NCI-H187 treated with DMSO at 0.1 percent for 48 hours (cell line): ENCODE measurements around the gene PCP2.

Source experiments
- DNase-seq: peaks from one replicate; lab custom pipeline; 2025; lab: John Stamatoyannopoulos, UW

Gene PCP2

DNA sequence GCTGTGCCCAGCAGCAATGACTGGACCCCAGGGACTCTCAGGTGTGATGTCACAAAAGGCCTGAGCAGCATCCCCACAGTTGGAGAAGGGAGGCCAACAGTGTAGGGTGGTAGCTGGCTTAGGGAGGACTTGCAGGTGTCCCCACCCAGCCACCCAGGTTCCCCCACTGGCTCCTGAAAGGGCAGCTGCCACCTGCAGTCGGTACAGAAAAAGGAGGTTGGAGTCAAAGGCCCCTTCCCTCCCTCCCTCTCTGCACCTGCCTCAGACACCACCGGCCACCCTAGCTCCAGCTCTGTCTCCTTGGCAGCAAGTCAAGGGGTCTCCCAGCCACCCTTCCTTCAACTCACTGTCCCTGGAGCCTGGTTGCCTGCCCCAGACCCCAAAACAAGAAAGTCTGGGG is at the start of gene PCP2:
PCP2 (minus strand) TSS at position 22 of the 400 bp plus-strand sequence. CDS start 262 bp downstream, outside the sequence.
- no peak for DNase-seq

DNA sequence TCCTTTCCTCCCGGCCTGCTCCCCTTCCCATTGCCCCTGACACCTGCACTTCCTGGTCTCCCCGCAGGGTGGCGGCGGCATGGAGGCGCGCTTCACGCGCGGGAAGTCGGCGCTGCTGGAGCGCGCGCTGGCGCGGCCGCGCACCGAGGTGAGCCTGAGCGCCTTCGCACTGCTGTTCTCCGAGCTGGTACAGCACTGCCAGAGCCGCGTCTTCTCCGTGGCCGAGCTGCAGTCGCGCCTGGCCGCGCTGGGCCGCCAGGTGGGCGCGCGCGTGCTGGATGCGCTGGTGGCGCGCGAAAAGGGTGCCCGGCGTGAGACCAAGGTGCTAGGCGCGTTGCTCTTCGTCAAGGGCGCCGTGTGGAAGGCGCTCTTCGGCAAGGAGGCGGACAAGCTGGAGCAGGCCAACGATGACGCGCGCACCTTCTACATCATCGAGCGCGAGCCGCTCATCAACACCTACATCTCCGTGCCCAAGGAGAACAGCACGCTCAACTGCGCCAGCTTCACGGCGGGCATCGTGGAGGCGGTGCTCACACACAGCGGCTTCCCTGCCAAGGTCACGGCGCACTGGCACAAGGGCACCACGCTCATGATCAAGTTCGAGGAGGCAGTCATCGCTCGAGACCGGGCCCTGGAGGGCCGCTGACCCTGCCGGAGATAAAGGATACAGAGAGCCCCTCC is 48.8 kb upstream of the PCP2 start:
- DNase-seq: no peak

GRCh38 chr19:7681340-7682174 is 48.0 kb upstream of the PCP2 start:
- DNase-seq: no peak

DNA sequence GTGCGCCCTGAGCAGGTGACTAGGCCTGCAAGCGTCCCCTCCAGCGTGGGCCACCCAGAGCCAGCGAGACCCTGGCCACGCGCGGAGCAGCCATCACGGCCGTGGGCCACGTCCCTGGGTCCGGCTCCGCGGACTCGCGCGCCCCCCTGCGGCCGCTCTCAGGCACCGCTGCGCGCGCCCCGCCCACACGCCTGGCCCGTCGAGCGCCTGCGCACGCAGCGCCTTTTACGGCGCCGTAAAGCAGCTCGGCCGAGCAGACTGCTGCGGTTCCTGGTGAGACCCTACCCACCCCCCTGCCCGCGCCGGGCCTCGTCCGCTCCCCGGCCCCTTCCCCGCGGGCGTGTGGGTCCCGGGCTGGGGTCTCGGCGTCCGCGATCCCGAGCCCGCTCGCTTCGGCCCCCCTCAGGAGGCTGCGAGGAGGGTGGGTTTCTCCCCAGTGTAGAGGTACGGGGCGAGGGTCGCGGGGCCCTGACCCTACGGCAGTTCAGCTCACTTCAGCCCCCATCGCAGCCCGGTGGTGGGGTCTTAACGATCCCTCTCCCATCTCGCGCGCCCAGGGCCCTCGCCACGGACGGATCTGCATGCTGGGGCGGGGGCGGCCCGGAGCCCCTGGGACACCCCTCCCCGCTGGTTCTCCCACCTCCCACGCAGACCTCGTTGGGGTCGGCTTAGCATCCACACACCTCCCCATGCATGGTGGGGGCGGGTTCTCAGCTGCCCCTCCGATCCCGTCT is 47.3 kb upstream of the PCP2 start, which contains the start of gene TRAPPC5:
TRAPPC5 (plus strand) TSS at position 228 of the 734 bp plus-strand sequence. CDS start 1,421 bp downstream, outside the sequence.
- DNase-seq: no peak

- no peak for DNase-seq
These were observed 46.5 kb upstream of the PCP2 start for GRCh38 chr19:7679771-7680605.

DNA sequence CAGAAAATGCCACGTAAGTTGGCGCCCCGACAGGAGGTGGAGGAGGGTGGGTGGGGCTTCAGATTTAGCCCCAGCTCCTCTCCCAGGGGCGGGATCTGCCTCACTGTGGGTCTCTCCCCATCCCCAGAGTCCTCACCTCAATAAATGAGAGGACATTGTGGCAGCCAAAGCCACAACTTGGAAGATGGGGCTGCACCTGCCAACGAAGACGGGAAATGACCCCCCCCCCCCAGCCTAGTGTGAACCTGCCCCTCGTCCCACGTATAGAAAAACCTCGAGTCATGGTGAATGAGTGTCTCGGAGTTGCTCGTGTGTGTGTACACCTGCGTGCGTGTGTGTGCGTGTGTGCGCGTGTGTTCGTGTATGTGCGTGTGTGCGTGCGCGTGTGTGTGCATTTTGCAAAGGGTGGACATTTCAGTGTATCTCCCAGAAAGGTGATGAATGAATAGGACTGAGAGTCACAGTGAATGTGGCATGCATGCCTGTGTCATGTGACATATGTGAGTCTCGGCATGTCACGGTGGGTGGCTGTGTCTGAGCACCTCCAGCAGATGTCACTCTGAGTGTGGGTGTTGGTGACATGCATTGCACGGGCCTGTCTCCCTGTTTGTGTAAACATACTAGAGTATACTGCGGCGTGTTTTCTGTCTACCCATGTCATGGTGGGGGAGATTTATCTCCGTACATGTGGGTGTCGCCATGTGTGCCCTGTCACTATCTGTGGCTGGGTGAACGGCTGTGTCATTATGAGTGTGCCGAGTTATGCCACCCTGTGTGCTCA is 45.6 kb upstream of the PCP2 start:
- no peak for DNase-seq

GRCh38 chr19:7677669-7678311 is 44.3 kb upstream of the PCP2 start:
- DNase-seq: no peak

DNA sequence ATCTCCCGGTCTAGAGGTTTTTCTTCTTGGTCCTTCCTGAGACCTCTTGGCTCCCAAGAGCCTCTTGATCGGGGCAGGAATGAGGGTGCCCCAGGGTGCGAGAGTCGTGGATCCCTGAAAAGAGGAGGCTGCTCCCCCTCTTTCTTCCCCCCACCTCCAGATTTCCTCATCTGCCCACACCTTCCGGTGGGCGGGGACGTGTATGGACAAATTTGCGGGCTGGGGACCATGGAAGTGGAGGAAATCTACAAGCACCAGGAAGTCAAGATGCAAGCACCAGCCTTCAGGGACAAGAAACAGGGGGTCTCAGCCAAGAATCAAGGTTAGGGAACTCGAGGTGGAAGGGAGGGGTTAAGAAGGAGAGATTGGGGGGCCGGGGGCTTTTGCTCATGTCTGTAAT is 43.3 kb upstream of the PCP2 start, which contains the start of gene MCEMP1:
MCEMP1 (plus strand) TSS at position 237 of the 400 bp plus-strand sequence; CDS start at position 268, 31 bp downstream.
- DNase-seq: no peak

DNA sequence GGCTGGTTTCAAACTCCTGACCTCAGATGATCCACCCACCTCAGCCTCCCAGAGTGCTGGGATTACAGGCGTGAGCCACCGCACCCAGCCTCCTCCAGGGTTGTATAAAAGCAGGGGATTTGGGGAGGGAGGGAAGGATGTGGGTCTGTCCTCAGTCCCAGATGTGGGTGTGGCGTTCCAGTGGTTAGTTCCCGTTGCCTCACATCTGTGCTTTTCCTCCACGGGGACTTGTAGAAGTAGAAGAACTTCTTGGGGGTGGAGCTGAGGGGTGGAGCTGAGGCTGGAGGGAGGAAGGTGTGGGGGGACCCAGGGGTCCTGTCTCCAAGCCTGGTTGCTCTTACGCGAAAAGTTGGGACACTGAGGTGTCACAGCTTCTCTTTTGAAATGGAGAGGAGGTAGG is 42.9 kb upstream of the PCP2 start:
- no peak for DNase-seq

DNA sequence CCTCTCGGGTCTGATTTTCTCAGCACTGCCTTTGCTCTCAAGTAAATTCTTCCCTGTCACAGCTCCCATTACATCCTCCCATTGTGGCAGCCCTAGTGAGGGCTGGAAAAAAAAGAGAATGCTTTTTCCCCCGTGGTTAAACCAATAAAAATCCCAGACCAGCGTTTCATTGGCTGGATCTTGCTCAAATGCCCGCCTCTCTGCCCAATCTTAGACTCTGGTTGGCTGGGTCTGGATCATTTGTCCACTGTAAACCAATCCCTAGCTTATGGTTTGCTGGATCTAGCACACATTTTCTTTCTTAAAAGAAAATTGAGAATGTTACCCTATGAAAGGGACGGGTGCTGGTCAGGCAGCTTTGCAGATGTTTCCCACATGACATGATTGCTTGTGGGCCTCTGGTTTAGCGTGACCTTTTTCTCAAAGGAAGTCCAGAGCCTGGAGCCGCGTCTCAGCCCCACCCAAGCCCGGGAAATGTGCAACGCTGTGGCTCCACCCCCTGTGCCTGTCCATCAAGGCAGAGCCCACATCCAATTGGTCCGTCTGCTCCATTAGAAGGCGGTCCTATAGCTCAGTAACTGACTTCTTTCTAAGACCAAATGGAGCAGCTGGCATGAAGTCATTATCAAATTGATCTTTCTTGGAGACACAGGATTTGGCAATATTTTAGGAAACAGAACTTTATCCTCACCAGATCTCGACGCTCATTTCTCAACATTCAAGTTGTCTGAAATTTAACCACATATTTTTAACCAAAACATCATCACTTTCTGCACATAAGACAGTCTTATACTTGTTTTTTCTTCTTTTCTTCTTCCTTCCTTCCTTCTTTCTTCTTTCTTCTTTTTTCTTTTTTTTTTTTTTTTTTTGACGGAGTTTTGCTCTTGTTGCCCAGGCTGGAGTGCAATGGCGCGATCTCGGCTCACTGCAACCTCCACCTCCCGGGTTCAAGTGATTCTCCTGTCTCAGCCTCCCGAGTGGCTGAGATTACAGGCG is 40.8 kb upstream of the PCP2 start:
- no peak for DNase-seq

GRCh38 chr19:7672522-7672921 is 39.0 kb upstream of the PCP2 start:
- no peak for DNase-seq

- DNase-seq: no peak
These were observed 37.3 kb upstream of the PCP2 start for GRCh38 chr19:7670790-7671189.

GRCh38 chr19:7670150-7670783 is 36.7 kb upstream of the PCP2 start:
- no peak for DNase-seq

- DNase-seq: no peak
These were observed 36.1 kb upstream of the PCP2 start for GRCh38 chr19:7669641-7670040.

DNA sequence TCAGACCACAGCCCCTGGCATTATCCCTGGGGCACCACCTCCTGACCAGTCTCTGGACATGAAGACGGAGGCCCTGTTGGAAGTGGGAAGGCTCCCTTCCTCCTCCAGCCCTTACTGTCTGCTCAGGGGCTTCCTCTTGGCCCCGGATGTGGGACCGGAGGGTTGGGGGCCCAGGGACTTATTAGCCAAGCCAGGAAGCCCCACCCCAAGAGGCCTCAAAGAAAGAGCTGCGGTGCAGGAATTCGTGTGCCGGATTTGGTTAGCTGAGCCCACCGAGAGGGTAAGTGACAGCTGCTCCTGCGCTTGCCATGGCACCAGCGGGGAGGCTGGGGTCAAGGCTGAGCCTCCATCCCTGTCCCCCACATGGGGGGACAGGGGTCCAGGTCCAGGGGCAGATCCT is 35.3 kb upstream of the PCP2 start, which contains the start of gene RETN:
RETN (plus strand) TSS at position 208 of the 400 bp plus-strand sequence. CDS start 278 bp downstream, outside the sequence.
- no peak for DNase-seq

DNA sequence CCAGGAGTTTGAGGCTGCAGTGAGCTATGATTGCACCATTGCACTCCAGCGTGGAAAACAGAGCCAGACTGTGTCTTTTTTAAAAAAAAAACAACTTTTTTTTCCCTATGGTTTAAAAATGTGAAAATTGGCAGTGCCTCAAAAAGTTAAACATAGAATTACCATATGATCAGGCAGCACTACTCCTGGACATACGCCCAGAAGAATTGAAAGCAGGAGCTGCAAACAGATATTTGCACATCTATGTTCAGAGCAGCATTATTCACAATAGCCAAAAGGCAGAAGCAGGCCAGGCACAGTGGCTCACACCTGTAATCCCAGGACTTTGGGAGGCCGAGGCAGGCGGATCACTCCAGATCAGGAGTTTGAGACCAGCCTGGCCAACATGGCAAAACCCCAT is 31.6 kb upstream of the PCP2 start:
- DNase-seq: no peak

DNA sequence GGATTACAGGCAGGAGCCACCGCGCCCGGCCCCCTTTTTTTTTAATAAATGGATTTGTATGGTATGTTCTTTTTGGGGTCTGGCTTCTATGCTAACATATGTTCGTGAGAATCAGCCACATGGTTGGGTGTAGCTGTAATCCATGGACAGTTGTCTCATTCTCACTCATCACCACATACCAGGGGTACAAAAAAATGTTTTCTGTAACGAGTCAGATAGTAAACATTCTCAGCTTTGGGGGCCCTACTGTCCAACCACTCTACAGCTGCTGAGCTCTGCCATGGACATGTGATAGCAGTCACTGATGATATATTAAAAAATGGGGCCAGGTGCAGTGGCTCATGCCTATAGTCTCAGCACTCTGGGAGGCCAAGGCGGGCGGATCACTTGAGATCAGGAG is 30.2 kb upstream of the PCP2 start:
- no peak for DNase-seq

- DNase-seq: no peak
These were observed 29.1 kb upstream of the PCP2 start for GRCh38 chr19:7662657-7663056.
